ENCODE measurements around the gene NPIPA7.
"Not testable (repeated sequence)": the region's sequence is repeated elsewhere in the genome, so short reads cannot be mapped to it uniquely, and the experiment has no call there.

The NPIPA7 gene

DNA sequence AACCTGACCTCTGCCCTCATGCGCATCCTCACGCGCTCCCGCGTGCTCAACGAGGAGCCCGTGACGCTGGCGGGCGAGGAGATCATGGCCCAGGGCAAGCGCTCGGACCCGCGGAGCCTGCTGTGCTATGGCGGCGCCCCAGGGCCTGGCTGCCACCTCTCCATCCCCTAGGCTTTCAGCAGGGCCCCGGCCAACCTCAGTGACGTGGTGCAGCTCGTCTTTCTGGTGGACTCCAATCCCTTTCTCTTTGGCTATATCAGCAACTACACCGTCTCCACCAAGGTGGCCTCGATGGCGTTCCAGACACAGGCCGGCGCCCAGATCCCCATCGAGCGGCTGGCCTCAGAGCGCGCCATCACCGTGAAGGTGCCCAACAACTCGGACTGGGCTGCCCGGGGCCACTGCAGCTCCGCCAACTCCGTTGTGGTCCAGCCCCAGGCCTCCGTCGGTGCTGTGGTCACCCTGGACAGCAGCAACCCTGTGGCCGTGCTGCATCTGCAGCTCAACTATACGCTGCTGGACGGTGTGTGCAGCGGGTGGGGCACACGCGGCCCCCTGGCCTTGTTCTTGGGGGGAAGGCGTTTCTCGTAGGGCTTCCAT lies 7.7 kb upstream of the NPIPA7 start:
- H4K91ac ChIP-seq (ENCODE audit: low read length); H3K79me1 ChIP-seq (replicated peaks; ENCODE audit: low read length, poor library complexity, severe bottlenecking); H4K8ac ChIP-seq (ENCODE audit: low read length); H3K4me3 ChIP-seq (ENCODE audit: insufficient read depth in 1 of 2, low read depth in 1 of 2, low read length in 2 of 2); H3K4me1 ChIP-seq (ENCODE audit: control insufficient read depth, insufficient read depth, low read depth, low read length); H3K9me3 ChIP-seq (ENCODE audit: control insufficient read depth, low read length); H2BK12ac ChIP-seq (ENCODE audit: low read length in 2 of 2); H3K36me3 ChIP-seq (ENCODE audit: control insufficient read depth in 1 of 2, insufficient read depth in 2 of 2, low read depth in 1 of 2, low read length in 2 of 2); H2AFZ ChIP-seq (ENCODE audit: low read depth, low read length); H2AK5ac ChIP-seq (ENCODE audit: low read length, severe bottlenecking); H2BK120ac ChIP-seq (ENCODE audit: low read depth, low read length); H3K4me2 ChIP-seq (ENCODE audit: low read length, poor library complexity, severe bottlenecking); H3K23ac ChIP-seq (ENCODE audit: low read length in 2 of 2); H3K27ac ChIP-seq (ENCODE audit: low read length, poor library complexity, severe bottlenecking); H2BK15ac ChIP-seq (ENCODE audit: low read depth, poor library complexity, severe bottlenecking); H3K9ac ChIP-seq (ENCODE audit: low read length); H2BK5ac ChIP-seq (ENCODE audit: low read depth, low read length, poor library complexity, severe bottlenecking); H3K4ac ChIP-seq (ENCODE audit: low read depth in 1 of 2, low read length in 2 of 2); DNase-seq; H3K14ac ChIP-seq (ENCODE audit: low read length in 2 of 2); H3K27me3 ChIP-seq (ENCODE audit: control insufficient read depth in 1 of 2, insufficient read depth in 1 of 2, low read length in 2 of 2); H3K18ac ChIP-seq (ENCODE audit: low read depth in 1 of 2, low read length in 2 of 2): not testable (repeated sequence)
- 88% methylated on average over 5 of the region's 43 CpGs for WGBS

DNA sequence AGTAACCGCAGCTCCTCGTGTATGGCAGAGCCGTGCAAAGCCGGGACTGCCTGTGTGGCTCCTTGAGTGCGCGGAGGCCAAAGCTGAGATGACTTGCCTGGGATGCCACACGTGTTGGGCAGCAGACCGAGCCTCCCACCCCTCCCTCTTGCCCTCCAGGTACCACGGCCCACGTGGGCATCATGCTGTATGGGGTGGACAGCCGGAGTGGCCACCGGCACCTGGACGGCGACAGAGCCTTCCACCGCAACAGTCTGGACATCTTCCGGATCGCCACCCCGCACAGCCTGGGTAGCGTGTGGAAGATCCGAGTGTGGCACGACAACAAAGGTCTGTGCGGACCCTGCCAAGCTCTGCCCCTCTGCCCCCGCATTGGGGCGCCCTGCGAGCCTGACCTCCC lies 4.7 kb upstream of the NPIPA7 start:
- not testable (repeated sequence) for H4K91ac ChIP-seq (ENCODE audit: low read length); H3K27ac ChIP-seq (ENCODE audit: low read length, poor library complexity, severe bottlenecking); H4K8ac ChIP-seq (ENCODE audit: low read length); DNase-seq; H2AFZ ChIP-seq (ENCODE audit: low read depth, low read length); H2BK15ac ChIP-seq (ENCODE audit: low read depth, poor library complexity, severe bottlenecking); H3K4me1 ChIP-seq (ENCODE audit: control insufficient read depth, insufficient read depth, low read depth, low read length); H3K23ac ChIP-seq (ENCODE audit: low read length in 2 of 2); H2BK120ac ChIP-seq (ENCODE audit: low read depth, low read length); H3K4me2 ChIP-seq (ENCODE audit: low read length, poor library complexity, severe bottlenecking); H3K9me3 ChIP-seq (ENCODE audit: control insufficient read depth, low read length); H3K79me1 ChIP-seq (replicated peaks; ENCODE audit: low read length, poor library complexity, severe bottlenecking); H2BK5ac ChIP-seq (ENCODE audit: low read depth, low read length, poor library complexity, severe bottlenecking); H3K36me3 ChIP-seq (ENCODE audit: control insufficient read depth in 1 of 2, insufficient read depth in 2 of 2, low read depth in 1 of 2, low read length in 2 of 2); H3K4ac ChIP-seq (ENCODE audit: low read depth in 1 of 2, low read length in 2 of 2); H2BK12ac ChIP-seq (ENCODE audit: low read length in 2 of 2); H3K18ac ChIP-seq (ENCODE audit: low read depth in 1 of 2, low read length in 2 of 2); H3K27me3 ChIP-seq (ENCODE audit: control insufficient read depth in 1 of 2, insufficient read depth in 1 of 2, low read length in 2 of 2); H3K9ac ChIP-seq (ENCODE audit: low read length); H3K4me3 ChIP-seq (ENCODE audit: insufficient read depth in 1 of 2, low read depth in 1 of 2, low read length in 2 of 2); H3K14ac ChIP-seq (ENCODE audit: low read length in 2 of 2); H2AK5ac ChIP-seq (ENCODE audit: low read length, severe bottlenecking)
- no CpG with 5 or more reads among the region's 25 CpGs for WGBS

DNA sequence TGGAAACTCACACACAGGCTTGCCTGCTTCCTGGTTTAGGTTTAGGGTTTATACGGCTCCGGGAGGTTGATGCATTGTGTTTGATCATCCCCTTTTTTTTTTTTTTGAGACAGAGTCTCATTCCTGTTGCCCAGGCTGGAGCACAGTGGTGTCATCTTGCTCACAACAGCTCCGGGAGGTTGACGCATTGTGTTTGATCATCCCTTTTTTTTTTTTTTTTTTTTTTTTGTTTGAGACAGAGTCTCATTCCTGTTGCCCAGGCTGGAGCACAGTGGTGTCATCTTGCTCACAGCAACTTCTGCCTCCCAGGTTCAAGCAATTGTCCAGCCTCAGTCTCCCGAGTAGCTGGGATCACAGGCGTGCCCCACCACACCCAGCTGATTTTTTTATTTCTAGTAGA lies 20.7 kb downstream of the NPIPA7 start:
- H3K36me3 ChIP-seq (ENCODE audit: control insufficient read depth in 1 of 2, insufficient read depth in 2 of 2, low read depth in 1 of 2, low read length in 2 of 2); H4K91ac ChIP-seq (ENCODE audit: low read length); H3K9ac ChIP-seq (ENCODE audit: low read length); H3K18ac ChIP-seq (ENCODE audit: low read depth in 1 of 2, low read length in 2 of 2); H2AK5ac ChIP-seq (ENCODE audit: low read length, severe bottlenecking); H3K4me1 ChIP-seq (ENCODE audit: control insufficient read depth, insufficient read depth, low read depth, low read length); H3K9me3 ChIP-seq (ENCODE audit: control insufficient read depth, low read length); DNase-seq; H2AFZ ChIP-seq (ENCODE audit: low read depth, low read length); H3K27ac ChIP-seq (ENCODE audit: low read length, poor library complexity, severe bottlenecking); H2BK12ac ChIP-seq (ENCODE audit: low read length in 2 of 2); H3K23ac ChIP-seq (ENCODE audit: low read length in 2 of 2); H3K4me2 ChIP-seq (ENCODE audit: low read length, poor library complexity, severe bottlenecking); H2BK120ac ChIP-seq (ENCODE audit: low read depth, low read length); H2BK15ac ChIP-seq (ENCODE audit: low read depth, poor library complexity, severe bottlenecking); H3K27me3 ChIP-seq (ENCODE audit: control insufficient read depth in 1 of 2, insufficient read depth in 1 of 2, low read length in 2 of 2); H3K79me1 ChIP-seq (replicated peaks; ENCODE audit: low read length, poor library complexity, severe bottlenecking); H4K8ac ChIP-seq (ENCODE audit: low read length); H3K4me3 ChIP-seq (ENCODE audit: insufficient read depth in 1 of 2, low read depth in 1 of 2, low read length in 2 of 2); H2BK5ac ChIP-seq (ENCODE audit: low read depth, low read length, poor library complexity, severe bottlenecking); H3K14ac ChIP-seq (ENCODE audit: low read length in 2 of 2); H3K4ac ChIP-seq (ENCODE audit: low read depth in 1 of 2, low read length in 2 of 2): not testable (repeated sequence)
- no CpG with 5 or more reads among the region's 6 CpGs for WGBS

DNA sequence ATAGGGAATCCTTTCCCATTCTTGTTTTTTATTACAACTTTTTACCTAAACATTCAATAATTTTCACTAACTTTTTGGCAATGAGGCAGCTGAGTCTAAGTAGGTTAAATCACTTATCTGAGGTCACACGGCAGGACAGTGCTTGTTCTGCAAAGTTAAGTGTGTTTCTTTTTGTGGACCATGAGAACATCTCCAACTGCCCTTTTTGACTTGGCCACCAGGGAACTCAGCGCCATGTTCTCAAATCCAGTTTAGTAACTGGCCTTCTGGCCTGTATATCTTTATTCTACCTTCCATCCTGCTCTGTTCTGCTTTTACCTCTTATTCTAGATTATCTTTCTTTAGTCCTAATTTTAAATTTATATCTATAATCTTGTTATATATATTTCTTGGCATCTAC lies 23.4 kb downstream of the NPIPA7 start:
- not testable (repeated sequence) for H3K4me3 ChIP-seq (ENCODE audit: insufficient read depth in 1 of 2, low read depth in 1 of 2, low read length in 2 of 2); H3K9ac ChIP-seq (ENCODE audit: low read length)

More for the DNA sequence above, 23.4 kb downstream of the NPIPA7 start:
- not testable (repeated sequence) for H3K4ac ChIP-seq (ENCODE audit: low read depth in 1 of 2, low read length in 2 of 2); H3K9me3 ChIP-seq (ENCODE audit: control insufficient read depth, low read length); H4K8ac ChIP-seq (ENCODE audit: low read length); H2BK15ac ChIP-seq (ENCODE audit: low read depth, poor library complexity, severe bottlenecking); H3K27ac ChIP-seq (ENCODE audit: low read length, poor library complexity, severe bottlenecking); H2BK120ac ChIP-seq (ENCODE audit: low read depth, low read length); H2AK5ac ChIP-seq (ENCODE audit: low read length, severe bottlenecking); H3K14ac ChIP-seq (ENCODE audit: low read length in 2 of 2); H4K91ac ChIP-seq (ENCODE audit: low read length); H3K4me2 ChIP-seq (ENCODE audit: low read length, poor library complexity, severe bottlenecking); DNase-seq; H3K18ac ChIP-seq (ENCODE audit: low read depth in 1 of 2, low read length in 2 of 2); H2BK12ac ChIP-seq (ENCODE audit: low read length in 2 of 2); H2BK5ac ChIP-seq (ENCODE audit: low read depth, low read length, poor library complexity, severe bottlenecking); H3K27me3 ChIP-seq (ENCODE audit: control insufficient read depth in 1 of 2, insufficient read depth in 1 of 2, low read length in 2 of 2); H3K36me3 ChIP-seq (ENCODE audit: control insufficient read depth in 1 of 2, insufficient read depth in 2 of 2, low read depth in 1 of 2, low read length in 2 of 2); H3K79me1 ChIP-seq (replicated peaks; ENCODE audit: low read length, poor library complexity, severe bottlenecking); H3K23ac ChIP-seq (ENCODE audit: low read length in 2 of 2); H3K4me1 ChIP-seq (ENCODE audit: control insufficient read depth, insufficient read depth, low read depth, low read length); H2AFZ ChIP-seq (ENCODE audit: low read depth, low read length)
- no CpG with 5 or more reads among the region's 2 CpGs for WGBS

Data from mesenchymal stem cell (in vitro differentiated cells and primary cell).